Camera-type eye (tissue), 1 donor: ENCODE measurements around the gene H19. TPM values are rescaled to one million over a fixed set of nuclear protein-coding genes. Genes with fewer than 3 reads are reported as not detected.

Source experiments
- total RNA-seq: library from RNA; depleted of rRNA; stranded (reverse); fragments of >200 nt; gene quantifications from one replicate; pipeline ENCODE4 v1.2.3, GENCODE V29; 2014

H19 gene
- total RNA-seq, result 3,111 TPM

GRCh38 chr11:1997755-1998154 lies at the start of gene H19:
Gene H19 (minus strand): TSS chr11:1997842.

GRCh38 chr11:1946812-1947484 lies 50.7 kb downstream of the H19 start, which contains the start of gene MRPL23:
Gene MRPL23 (plus strand): TSS chr11:1947332. CDS start chr11:1947363, 31 bp downstream.

Other genes with a start within 250 kb of the H19 start
- gene IFITM10, start 247.2 kb downstream of the H19 start, total RNA-seq, result 9.5 TPM
- 167 TPM for gene CTSD, start 233.9 kb downstream of the H19 start, total RNA-seq
- gene SYT8, start 162.9 kb downstream of the H19 start, total RNA-seq, result 9.7 TPM
- 103 TPM for gene TNNI2, start 158.9 kb downstream of the H19 start, total RNA-seq
- gene LSP1, start 144.8 kb downstream of the H19 start, total RNA-seq, result 29.1 TPM
- 0.16 TPM for gene PRR33, start 105.9 kb downstream of the H19 start, total RNA-seq
- 154 TPM for gene TNNT3, start 78.1 kb downstream of the H19 start, total RNA-seq
- 33.5 TPM for gene MRPL23, start 50.5 kb downstream of the H19 start, total RNA-seq
- 458 TPM for gene IGF2, start 141.5 kb upstream of the H19 start, total RNA-seq
- not detected for gene INS, start 163.4 kb upstream of the H19 start, total RNA-seq
- 2.3 TPM for gene TH, start 174.0 kb upstream of the H19 start, total RNA-seq